GM19035 (cell line): Measurements from ENCODE around the gene ABCC4.

Experiments used
- ATAC-seq: cut with Tn5 transposase; IDR thresholded peaks from one replicate; pipeline ENCODE4 v1.9.1; 2021; ENCODE audit not compliant: unreplicated experiment

The ABCC4 gene

GRCh38 chr13:95019886-95020285 lies 281.4 kb downstream of the ABCC4 start:
- ATAC-seq: no peak

DNA sequence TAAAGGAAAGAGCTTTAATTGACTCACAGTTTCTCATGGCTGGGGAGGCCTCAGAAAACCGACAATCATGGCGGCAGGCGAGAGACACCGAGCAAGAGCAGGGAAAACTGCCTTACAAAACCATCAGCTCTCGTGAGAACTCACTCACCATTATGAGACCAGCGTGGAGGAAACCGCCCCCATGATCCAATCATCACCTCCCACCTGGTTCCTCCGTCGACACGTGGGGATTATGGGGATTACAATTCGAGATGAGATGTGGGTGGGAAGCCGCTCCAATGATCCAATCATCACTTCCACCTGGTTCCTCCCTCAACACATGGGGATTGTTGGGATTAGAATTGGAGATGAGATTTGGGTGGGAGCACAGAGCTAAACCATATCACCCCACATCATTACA lies 293.9 kb downstream of the ABCC4 start:
- no peak for ATAC-seq

DNA sequence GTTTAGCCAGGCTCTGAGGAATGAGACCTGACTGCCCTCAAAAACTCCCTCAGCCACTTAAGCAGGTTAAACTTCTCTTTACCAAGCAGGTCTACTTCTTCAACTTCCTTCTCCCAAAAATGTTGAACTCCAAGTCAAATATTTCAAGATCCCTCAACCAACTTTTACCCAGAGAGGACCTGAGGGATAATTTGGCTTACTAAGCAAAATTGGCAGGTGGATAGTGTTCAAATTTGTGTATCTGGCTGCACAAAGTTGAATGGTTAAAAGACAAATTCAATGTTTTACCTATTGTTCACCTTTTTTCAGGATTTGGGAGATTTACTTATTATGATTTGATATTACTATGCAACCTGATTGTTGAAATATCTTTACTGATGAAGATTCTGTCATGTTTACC lies 296.0 kb downstream of the ABCC4 start:
- ATAC-seq: no peak

GRCh38 chr13:95003019-95003813 lies 298.0 kb downstream of the ABCC4 start:
- no peak for ATAC-seq

DNA sequence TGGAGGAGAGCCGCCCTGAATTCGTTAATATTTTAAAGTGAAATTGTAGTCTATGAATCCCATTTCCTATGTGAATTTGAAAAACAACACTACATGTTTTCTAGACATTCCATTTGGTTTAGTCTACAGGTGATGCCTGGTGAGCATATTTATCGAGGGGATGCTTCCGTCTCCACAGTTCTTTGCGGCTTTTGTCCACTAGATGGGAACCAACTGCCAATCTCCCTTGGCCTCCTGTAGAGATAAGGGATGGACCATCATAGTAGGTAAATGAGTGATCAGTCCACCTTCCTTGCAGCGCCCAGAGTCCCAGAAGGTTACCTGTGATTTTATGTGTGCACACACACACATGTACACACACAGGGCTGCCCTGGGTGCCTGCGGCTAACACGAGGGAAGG lies 299.1 kb downstream of the ABCC4 start:
- ATAC-seq: no peak

DNA sequence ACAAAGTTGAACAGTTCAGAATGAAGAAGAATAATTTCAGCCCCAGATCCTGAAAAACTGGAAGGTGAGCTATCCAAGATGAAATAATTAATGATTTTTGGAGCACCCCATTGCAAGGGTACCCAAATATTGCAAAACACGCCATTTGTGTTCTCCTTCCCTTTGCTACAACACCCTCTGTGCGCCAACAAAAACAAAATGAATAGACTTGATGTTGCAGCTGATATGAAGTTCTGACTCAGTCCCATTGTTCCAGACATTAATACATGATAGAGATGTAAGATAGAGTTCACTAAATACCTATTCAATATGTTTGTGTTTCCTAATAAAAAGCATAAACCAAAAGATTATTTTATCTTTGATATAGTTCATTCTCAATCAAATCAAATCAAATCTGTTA lies 301.4 kb downstream of the ABCC4 start:
- ATAC-seq: no peak

DNA sequence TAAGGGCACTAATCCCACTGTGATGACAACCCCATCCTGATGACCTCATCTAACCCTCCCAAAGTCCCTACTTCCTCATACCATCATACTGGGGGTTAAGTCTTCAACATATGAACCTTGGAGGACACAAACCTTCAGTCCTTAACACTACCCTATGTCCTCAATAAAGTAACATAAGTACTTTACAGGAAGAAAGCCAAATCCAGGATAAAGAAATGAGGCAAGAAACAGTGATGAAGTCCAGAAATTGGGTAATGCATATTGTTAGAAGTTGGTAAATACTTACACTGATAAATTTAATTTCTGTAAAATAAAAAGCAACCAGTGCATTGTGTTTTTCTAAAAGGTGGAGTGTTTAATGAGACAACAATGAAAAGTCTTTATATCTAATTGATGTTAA lies 304.1 kb downstream of the ABCC4 start:
- no peak for ATAC-seq

DNA sequence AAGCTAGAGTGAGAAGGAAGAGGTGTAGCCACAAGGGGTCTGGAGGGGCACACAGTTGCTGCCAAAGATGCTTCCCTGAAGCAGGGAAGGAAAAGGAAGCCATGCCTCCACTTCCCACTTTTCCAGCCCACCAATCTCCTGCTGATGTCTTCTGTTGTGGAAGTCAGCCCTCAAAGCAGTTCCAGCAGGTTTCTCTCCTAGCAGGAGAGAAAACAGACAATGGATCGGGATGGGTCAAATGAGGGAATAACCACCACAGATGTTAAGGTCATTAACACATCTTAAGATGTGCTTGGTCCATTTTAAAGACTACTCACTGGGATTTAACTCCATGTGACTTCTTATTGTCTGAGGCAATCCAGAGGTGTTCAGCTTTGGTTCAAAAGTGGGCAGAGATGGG lies 304.8 kb downstream of the ABCC4 start:
- no peak for ATAC-seq

DNA sequence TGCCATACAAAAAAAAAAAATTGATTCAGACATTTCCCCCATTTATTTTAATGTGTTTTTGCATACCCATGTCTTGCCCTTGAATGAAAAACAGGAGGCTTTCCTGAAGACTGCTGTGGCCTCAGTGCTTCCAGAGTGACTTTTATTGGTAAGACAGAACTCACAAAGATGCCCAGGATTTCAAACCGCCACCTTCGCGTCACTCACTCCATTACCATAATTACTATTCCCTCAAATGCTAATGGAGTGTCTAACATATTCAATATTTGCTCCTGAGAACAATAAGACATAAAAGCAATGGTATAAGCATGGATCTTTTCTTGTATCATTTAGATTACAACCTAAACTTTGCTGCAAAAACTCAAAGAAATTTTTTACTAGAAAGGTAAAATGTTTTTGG lies 306.7 kb downstream of the ABCC4 start:
- ATAC-seq: no peak

DNA sequence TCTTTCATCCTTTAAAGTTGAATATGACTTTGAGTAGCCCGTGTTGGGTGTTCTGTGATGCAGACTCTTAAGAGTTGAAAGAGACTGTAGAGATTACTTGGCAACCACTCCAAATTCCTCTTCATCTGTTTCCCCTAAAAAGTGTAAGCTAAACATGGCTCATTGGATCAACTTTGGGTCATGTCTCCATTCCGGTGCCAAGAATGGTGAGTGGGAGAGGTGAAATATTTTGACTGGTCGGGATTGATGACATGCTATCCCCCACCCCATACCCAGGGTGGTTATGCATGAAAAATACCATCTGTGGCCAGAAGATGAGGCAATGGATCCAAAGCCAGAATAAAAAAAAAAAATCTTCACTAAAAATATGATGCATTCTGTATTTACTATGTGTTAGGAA lies 307.6 kb downstream of the ABCC4 start:
- no peak for ATAC-seq

GRCh38 chr13:94992036-94992960 lies 309.0 kb downstream of the ABCC4 start:
- ATAC-seq: no peak

- no peak for ATAC-seq
Measured at GRCh38 chr13:94988654-94989053, 312.6 kb downstream of the ABCC4 start.

GRCh38 chr13:94987869-94988268 lies 313.4 kb downstream of the ABCC4 start:
- ATAC-seq: no peak

DNA sequence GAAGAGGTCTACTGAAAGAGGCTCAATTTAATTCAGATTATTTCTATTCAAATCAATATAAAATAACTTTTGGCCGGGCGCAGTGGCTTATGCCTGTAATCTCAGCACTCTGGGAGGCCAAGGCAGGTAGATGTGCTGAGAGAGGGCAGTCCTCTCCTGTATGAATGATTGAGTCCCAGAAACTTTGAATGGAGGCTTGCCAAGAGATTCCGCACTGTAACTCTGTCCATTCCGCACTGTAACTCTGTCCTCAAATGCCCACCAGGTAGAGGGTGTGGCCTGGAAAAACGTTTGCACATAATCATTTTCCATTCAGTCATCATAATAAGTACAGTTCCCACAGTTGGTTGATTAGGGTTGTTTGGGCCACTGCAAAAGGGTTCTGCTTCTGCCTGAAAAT lies 314.2 kb downstream of the ABCC4 start:
- ATAC-seq: no peak

DNA sequence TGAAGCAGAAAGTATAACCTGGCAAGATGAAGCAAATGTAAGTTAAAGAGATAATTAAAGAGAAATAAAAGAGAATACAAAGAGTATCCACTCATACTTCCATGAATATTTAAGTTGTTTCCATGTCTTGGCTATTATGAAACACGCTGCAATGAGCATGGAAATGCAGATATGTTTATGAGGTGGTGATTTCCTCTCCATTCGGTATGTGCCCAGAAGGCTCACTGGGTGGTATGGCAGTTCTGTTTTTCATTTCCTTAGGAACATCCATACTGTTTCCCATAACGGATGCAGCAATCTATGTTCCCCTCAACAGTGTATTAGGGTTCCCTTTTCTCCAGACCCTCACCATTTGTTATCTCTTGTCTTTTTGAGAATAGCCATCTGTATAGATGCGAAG lies 316.3 kb downstream of the ABCC4 start:
- ATAC-seq: no peak

GRCh38 chr13:94978516-94978915 lies 322.7 kb downstream of the ABCC4 start:
- no peak for ATAC-seq

DNA sequence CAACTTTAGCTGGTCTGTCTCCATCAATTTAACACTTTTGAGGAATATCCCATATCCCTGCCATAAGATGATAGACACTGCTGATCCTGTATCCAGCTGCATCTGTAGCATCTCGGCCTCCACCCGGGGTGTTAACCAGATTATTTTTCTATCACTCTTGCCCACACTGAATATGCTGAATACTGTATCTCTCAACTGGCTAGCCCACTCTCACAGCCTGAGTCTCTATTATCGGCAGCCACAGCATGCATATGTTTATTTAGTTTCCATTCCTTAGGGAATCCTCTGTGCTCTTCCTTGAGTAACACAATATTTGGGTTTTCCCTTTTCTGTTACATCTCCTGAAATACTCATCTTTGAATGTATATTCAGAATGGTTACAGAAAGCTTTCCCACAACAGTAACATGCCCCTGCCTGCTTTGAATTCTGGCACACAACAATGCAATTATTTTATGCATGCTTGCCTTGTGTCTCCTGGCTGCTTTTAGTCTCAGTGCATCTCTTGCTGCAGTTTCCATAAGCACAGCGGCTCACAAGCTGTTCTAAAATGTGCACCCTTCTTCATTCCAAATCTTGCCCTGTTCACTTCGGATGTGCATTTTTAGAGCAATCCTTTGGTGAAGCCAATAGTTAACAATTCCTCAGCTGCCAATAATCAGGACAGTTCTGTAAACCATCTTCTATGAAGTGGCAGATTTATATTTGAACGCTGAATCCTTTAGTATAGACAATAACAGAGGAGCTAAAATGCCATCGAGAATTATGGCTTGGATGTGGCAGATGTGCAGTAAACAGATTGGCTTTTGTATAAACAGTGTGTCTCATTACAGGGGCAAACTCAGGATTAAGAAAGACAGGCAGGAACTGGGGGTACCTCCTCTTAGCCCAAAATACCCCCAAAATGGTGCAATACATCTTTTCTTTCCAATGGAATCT lies 327.0 kb downstream of the ABCC4 start:
- no peak for ATAC-seq

- ATAC-seq: no peak
Measured at GRCh38 chr13:94972262-94972661, 329.0 kb downstream of the ABCC4 start.
